K562 (cell line): ENCODE measurements around the gene BRF1. TPM values are rescaled to one million over a fixed set of nuclear protein-coding genes. Genes with fewer than 3 reads are reported as not detected.

Experiments used
- CXXC5 ChIP-seq: fragments of 250-450 bp; sonication (Bioruptor Pico); IDR thresholded peaks from 2 replicates; pipeline ENCODE4 v1.8.0; 2022; ENCODE audit warnings: inconsistent platforms, mild to moderate bottlenecking, moderate library complexity
- DPF2 ChIP-seq: fragments of 450-650 bp; IDR thresholded peaks from 2 replicates; pipeline ENCODE4 v1.6.1; 2016
- EZH2 ChIP-seq: IDR thresholded peaks from 2 replicates; pipeline ENCODE4 v1.6.1; 2012; ENCODE audit warnings: low read depth, mild to moderate bottlenecking, inconsistent platforms, low read length, borderline replicate concordance
- FOSL1 ChIP-seq: fragments of 200-800 bp; sonication (Bioruptor generic); conservative IDR thresholded peaks from 2 replicates; pipeline ENCODE4 v1.6.1; 2016; ENCODE audit warnings: missing genetic modification characterization, missing compliant biosample characterization
- KAT8 ChIP-seq: fragments of 450-650 bp; IDR thresholded peaks from 2 replicates; pipeline ENCODE4 v1.6.1; 2016; ENCODE audit warnings: low read depth, mild to moderate bottlenecking
- LEF1 ChIP-seq: fragments of 450-650 bp; IDR thresholded peaks from 2 replicates; pipeline ENCODE4 v1.6.1; 2016; ENCODE audit warnings: mild to moderate bottlenecking
- RBFOX2 ChIP-seq: fragments of 200-400 bp; formaldehyde crosslinking; IDR thresholded peaks from 2 replicates; pipeline ENCODE4 v1.6.1; 2017; ENCODE audit warnings: low read depth, mild to moderate bottlenecking, low read length, moderate library complexity
- SFPQ ChIP-seq: fragments of 200-400 bp; formaldehyde crosslinking; IDR thresholded peaks from 2 replicates; pipeline ENCODE4 v1.6.1; 2017; ENCODE audit warnings: mild to moderate bottlenecking, low read depth, low read length, moderate library complexity
- TFAP4 ChIP-seq: sonication (generic); formaldehyde crosslinking; IDR thresholded peaks from 2 replicates; pipeline ENCODE4 v1.8.0; 2022; ENCODE audit warnings: missing genetic modification reagents, mild to moderate bottlenecking, moderate library complexity, borderline replicate concordance
- TRIM24 ChIP-seq, 2 experiments: fragments of 450-650 bp; IDR thresholded peaks; 2 replicates each; pipeline ENCODE4 v1.6.1; 2016
- TSHZ1 ChIP-seq: fragments of 250-450 bp; sonication (Bioruptor Pico); IDR thresholded peaks from 2 replicates; pipeline ENCODE4 v1.4.0; 2020; ENCODE audit warnings: mild to moderate bottlenecking, moderate library complexity
- ZKSCAN8 ChIP-seq: fragments of 200-800 bp; sonication (Bioruptor generic); IDR thresholded peaks from 2 replicates; pipeline ENCODE4 v1.6.1; 2016; ENCODE audit warnings: missing genetic modification characterization, missing compliant biosample characterization
- ZNF316 ChIP-seq: fragments of 450-650 bp; IDR thresholded peaks from 2 replicates; pipeline ENCODE4 v1.6.1; 2016
- polyA plus RNA-seq, 8 experiments: library from polyadenylated mRNA; depleted of rRNA in 4 of 8; stranded (reverse) in 5 of 8; unstranded in 3 of 8; fragments of >200 nt; fragmentation: Nextera tagmentation in 2 of 8; fragmentation: Illumina TruSeq in 1 of 8; extraction: Ambion mirVana in 2 of 8; extraction: Trizol in 1 of 8; gene quantifications; 2 replicates each; pipeline versions ENCODE4 v1.2.1 to v1.2.3, GENCODE V29; 2011 to 2014; ENCODE audit warnings: inconsistent platforms in 1 of 8, missing spikeins in 1 of 8
- total RNA-seq, 7 experiments: library from RNA; depleted of rRNA in 6 of 7; stranded (reverse); fragments of >200 nt in 6 of 7; fragmentation: Illumina TruSeq in 2 of 7; extraction: Trizol in 2 of 7; gene quantifications; 2 replicates each; pipeline versions ENCODE4 v1.2.1 to v1.2.3, GENCODE V29; 2011 to 2021; ENCODE audit warnings: low replicate concordance in 1 of 7
- TF ChIP-seq, protein P1 (sequence below), 3 experiments: fragments of 200-800 bp in 1 of 3; fragments of 250-450 bp in 1 of 3; fragments of 450-650 bp in 1 of 3; sonication (Bioruptor Pico) in 1 of 3; sonication (Bioruptor generic) in 1 of 3; formaldehyde crosslinking in 1 of 3; IDR thresholded peaks; 2 replicates each; pipeline versions ENCODE4 v1.6.1 to v1.8.0; 2016 to 2022; ENCODE audit warnings: mild to moderate bottlenecking in 2 of 3, missing genetic modification characterization in 2 of 3, missing compliant biosample characterization in 1 of 3, moderate library complexity in 1 of 3
- TF ChIP-seq, protein P2 (sequence below), 2 experiments: fragments of 450-650 bp in 1 of 2; sonication (generic) in 1 of 2; formaldehyde crosslinking in 1 of 2; IDR thresholded peaks in 1 of 2; conservative IDR thresholded peaks in 1 of 2; 2 replicates each; pipeline versions ENCODE4 v1.6.1 to v1.8.1; 2016 to 2023; ENCODE audit warnings: mild to moderate bottlenecking in 2 of 2, moderate library complexity in 2 of 2, inconsistent platforms in 1 of 2, missing genetic modification reagents in 1 of 2

Gene BRF1
- total and polyA plus RNA-seq, 9 of the 15 experiments (the other 6 are each of a cell fraction or from before 2014, with no cell fraction given): 0.14 to 24.6 (median 8.2) TPM

- TF ChIP-seq, protein P1, sequence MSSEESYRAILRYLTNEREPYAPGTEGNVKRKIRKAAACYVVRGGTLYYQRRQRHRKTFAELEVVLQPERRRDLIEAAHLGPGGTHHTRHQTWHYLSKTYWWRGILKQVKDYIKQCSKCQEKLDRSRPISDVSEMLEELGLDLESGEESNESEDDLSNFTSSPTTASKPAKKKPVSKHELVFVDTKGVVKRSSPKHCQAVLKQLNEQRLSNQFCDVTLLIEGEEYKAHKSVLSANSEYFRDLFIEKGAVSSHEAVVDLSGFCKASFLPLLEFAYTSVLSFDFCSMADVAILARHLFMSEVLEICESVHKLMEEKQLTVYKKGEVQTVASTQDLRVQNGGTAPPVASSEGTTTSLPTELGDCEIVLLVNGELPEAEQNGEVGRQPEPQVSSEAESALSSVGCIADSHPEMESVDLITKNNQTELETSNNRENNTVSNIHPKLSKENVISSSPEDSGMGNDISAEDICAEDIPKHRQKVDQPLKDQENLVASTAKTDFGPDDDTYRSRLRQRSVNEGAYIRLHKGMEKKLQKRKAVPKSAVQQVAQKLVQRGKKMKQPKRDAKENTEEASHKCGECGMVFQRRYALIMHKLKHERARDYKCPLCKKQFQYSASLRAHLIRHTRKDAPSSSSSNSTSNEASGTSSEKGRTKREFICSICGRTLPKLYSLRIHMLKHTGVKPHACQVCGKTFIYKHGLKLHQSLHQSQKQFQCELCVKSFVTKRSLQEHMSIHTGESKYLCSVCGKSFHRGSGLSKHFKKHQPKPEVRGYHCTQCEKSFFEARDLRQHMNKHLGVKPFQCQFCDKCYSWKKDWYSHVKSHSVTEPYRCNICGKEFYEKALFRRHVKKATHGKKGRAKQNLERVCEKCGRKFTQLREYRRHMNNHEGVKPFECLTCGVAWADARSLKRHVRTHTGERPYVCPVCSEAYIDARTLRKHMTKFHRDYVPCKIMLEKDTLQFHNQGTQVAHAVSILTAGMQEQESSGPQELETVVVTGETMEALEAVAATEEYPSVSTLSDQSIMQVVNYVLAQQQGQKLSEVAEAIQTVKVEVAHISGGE (CRISPR knock-in tag; IDR thresholded peaks at IDR 0.05): no peak
- TF ChIP-seq ZNF316 (peak; percentile 79), DPF2 (0 out of 2 replicates have a peak, but pooled peaks have one; percentile 19), TRIM24 (IDR thresholded peaks at IDR 0.05) (peak in 1 of 2 experiments; percentile 57; a peak in 2 of 4 replicates), TFAP4 (CRISPR knock-in tag) (peak; percentile 42; the same call in 1 of the 2 replicates), RBFOX2 (peak; percentile 43; the same call in 1 of the 2 replicates), TSHZ1 (CRISPR knock-in tag) (no peak), LEF1 (no peak), ZKSCAN8 (CRISPR knock-in tag) (no peak), SFPQ (no peak), KAT8 (no peak), EZH2 (no peak), CXXC5 (no peak), FOSL1 (tag) (peak; percentile 36; the same call in 1 of the 2 replicates)
- TF ChIP-seq, protein P2, sequence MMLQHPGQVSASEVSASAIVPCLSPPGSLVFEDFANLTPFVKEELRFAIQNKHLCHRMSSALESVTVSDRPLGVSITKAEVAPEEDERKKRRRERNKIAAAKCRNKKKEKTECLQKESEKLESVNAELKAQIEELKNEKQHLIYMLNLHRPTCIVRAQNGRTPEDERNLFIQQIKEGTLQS (IDR thresholded peaks at IDR 0.05): peak; percentile 66
- TF ChIP-seq, protein P2 (CRISPR knock-in tag; conservative IDR thresholded peaks at IDR 0.05): no peak
- TF ChIP-seq, all 486 proteins: peak for 15
Measured at GRCh38 chr14:105199093-105199492, 101.7 kb downstream of the BRF1 start (continued).
